Stimulated activated CD4-positive, alpha-beta T cell treated with anti-CD3 and anti-CD28 coated beads, Interleukin-4, amount 100 ng/mL, for 1 hour (primary cell): ENCODE data around the gene RBBP4.
"Not testable (repeated sequence)": the region's sequence is repeated elsewhere in the genome, so short reads cannot be mapped to it uniquely, and the experiment has no call there.

Experiments
- DNase-seq: peaks from one replicate; pipeline ENCODE4 v3.0.0-alpha.2; 2020

The RBBP4 gene

DNA sequence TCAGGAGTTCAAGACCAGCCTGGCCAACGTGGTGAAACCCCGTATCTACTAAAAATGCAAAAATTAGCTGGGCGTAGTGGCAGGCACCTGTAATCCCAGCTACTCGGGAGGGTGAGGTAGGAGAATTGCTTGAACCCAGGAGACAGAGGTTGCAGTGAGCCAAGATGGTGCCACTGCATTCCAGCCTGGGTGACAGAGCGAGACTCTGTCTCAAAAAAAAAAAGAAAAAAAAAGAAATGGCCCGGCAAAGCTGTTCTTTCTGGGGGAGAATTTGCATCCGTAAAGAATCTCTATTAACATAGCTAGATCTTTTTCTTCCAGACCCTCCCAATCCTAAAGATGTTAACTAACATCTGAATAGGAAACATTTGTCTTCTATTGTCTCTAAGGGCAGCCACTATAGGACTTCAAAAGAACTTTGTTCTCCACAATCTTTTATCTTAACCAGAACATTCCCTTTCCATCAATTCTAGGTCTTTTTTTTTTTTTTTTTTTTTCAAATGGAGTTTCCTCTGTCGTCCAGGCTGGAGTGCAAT is 8.6 kb upstream of the RBBP4 start:
- DNase-seq: not testable (repeated sequence)

DNA sequence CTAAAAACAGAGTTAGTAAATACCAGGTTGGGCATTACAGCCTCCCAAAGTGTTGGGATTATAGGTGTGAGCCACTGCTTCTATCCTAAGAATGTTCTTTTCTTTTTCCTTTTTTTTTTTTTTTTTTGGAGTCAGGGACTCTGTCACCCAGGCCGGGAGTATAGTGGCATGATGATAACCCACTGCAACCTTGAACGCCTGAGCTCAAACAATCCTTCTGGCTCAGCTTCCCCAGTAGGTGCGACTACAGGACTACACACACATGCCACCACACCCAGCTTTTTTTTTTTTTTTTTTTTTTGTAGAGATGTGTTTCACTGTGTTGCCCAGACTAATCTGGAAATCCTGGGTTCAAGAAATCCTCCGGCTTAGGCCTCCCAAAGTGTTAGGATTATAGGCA is 6.6 kb upstream of the RBBP4 start:
- no peak for DNase-seq

DNA sequence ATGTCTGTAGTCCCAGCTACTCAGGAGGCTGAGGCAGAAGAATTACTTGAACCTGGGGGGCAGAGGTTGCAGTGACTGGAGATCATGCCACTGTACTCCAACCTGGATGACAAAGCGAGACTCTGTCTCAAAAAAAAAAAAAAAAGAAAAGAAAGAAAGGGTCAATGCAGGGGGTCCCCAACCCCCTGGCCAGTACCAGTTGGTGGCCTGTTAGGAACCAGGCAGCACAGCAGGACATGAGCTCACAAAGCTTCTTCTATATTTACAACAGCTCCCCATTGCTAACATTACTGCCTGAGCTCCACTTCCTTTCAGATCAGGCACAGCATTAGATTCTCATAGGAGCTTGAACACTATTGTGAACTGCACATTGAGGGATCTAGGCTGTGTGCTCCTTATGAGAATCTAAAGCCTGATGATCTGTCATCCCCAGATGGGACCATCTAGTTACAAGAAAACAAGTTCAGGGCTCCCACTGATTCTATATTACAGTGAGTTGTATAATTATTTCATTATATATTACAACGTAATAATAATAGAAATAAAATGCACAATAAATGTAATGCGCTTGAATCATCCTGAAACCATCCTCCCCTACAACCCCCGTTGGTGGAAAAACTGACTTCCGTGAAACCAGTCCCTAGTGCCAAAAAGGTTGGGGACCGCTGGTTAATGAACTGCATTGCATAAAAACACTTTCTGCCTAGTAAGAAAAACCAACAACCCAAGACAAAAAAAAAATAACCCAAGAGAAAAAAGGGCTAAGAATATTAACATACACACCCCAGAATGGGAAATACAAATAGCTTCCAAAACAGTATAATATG is 3.5 kb upstream of the RBBP4 start:
- no peak for DNase-seq

DNA sequence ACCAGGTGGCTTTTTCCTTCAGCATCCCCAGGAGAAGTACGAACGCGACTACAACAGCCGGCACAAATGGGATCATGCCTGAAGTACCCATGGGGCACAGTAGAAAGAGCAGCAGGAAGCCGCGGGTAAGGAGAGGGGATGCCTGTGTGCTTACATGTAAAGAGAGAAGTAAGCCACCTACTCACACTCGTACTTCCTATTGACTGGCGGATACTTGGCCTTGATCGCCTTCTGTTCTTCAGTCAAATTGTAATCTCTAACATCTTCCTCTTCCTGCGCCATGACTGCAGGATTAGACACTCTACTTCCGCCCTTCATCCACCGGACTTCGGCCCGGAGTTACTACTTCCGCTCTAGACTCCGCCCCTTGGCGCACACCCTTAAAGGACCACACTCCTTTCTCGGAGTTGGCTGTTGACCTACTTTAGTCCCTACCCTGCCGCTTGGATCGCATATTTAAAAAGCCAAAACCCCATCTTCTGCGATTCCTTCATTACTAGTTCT is 708 bp upstream of the RBBP4 start, which contains the start of gene ZBTB8OS:
TSS of gene ZBTB8OS (minus strand) at position 303 of the 504 bp plus-strand sequence. CDS start at position 282, 21 bp downstream.
- peak; percentile 81 for DNase-seq

DNA sequence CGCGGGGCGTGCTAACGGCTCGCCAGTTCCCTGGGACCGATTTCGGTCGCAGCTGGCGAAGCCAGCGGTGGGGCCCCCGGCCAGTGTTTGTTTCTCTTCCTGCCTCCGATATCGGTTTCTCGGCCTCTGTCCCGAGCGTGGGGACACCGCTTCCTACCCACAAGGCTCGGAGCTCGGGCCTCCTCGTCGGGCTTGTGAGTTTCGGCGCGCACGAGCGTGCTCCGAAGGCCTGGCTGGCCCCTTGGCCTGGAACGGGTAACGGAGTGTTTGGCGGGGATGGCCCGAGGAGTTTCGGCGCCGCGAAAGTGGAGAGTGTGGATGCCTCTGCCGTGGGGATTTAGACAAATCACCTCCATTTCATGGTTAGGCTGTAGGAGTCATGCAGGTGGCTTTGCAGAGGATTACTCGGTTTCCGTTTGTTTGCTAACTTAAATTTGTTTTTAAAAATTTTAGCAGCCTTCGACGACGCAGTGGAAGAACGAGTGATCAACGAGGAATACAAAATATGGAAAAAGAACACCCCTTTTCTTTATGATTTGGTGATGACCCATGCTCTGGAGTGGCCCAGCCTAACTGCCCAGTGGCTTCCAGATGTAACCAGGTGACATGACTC is 559 bp downstream of the RBBP4 start:
- DNase-seq: no peak

DNA sequence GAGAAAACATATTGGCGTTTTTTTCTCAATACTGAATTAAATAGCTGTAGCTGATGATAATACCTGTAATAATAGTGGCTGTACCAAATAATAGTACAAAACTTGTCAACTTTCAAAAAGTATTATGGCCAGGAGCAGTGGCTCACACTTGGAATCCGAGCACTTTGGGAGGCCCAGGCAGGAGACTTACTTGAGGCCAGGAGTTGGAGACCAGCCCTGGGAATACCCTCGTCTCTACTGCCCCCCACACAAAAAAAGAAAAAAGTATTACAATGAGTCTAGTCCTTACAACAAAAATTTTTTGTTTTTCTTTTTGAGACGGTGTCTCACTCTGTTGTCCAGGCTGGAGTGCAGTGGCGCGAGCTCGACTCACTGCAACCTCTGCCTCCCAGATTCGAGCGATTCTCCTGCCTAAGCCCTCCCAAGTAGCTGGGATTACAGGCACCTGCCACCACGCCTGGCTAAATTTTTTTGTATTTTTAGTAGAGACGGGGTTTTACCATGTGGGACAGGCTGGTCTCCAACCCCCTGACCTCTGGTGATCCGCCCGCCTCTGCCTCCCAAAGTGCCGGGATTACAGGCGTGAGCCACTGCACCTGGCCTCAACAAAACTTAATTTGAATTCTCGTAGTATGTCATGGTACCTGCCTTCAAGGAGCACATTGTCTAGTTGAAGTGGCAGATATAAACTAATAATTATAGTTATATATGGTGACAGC is 1.4 kb downstream of the RBBP4 start:
- DNase-seq: no peak

DNA sequence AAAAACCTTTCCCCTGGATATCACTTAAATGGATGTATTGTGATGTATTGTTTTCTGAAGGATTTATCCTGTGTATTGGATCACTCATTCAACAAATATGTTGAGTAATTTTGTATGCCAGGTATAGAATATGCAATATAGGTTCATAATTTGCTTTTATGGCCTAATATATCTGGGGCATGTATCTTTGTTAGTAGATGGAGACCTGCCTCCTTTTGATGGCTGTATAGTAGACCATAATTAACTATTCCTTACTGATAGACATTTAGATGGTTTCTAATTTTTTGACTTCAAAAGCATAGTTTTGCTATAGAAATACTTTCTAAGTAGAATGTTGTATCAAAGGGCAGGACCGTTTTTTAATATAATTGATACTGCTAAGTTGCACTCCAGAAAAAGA is 8.6 kb downstream of the RBBP4 start:
- no peak for DNase-seq

DNA sequence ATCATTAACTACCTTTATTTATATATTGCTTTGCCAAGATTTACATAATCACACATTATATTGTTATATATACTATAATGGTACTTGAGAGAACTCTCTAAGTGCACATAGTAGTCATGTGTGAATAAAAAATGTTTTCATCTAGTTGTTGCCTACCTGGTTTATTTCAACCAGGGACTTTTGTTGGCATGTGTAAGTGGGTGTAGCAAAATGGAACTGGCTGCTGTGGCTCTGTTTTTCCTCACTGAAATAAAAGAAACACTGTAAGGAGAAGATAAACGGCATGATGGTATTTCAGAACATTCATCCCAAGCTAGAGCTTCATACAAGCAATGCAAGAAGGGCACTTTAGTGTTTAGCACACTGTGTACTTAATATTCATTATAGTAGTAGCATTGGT is 14.9 kb downstream of the RBBP4 start:
- no peak for DNase-seq

DNA sequence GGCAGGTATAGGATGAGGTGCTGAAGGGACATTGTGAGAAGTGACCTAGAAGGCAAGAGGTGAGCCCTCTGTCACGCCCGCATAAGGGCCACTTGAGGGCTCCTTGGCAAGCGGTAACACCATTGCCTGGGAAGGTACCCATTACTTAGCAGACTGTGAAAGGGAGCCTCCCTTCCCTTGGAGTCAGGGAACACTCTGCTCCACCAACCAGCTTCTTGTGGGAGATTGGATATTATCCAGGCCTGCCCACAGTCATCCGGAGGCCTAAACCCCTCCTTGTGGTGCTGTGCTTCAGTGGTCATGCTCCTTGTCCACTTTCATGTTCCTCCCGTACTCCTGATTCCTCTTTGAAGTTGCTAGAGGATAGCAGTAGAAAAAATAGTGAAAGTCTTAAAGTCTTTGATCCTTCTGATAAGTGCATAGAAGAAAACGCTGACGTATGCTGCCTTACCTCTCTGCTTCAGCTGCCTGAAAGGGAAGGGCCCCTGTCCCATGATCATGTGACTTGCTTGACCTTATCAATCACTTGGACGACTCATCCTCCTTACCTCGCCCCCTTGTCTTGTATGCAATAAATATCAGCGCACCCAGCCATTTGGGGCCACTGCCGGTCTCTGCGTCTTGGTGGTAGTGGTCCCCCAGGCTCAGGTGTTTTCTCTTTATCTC is 16.0 kb downstream of the RBBP4 start:
- DNase-seq: no peak

DNA sequence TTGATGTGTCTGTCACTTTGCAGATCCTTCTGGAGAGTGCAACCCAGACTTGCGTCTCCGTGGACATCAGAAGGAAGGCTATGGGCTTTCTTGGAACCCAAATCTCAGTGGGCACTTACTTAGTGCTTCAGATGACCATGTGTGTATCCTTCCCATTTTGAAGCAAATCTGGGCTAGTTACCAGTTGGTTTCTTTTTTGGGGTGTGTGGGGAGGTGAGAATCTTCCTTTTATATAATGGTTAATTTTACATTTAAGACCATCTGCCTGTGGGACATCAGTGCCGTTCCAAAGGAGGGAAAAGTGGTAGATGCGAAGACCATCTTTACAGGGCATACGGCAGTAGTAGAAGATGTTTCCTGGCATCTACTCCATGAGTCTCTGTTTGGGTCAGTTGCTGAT is 17.7 kb downstream of the RBBP4 start:
- DNase-seq: not testable (repeated sequence)

DNA sequence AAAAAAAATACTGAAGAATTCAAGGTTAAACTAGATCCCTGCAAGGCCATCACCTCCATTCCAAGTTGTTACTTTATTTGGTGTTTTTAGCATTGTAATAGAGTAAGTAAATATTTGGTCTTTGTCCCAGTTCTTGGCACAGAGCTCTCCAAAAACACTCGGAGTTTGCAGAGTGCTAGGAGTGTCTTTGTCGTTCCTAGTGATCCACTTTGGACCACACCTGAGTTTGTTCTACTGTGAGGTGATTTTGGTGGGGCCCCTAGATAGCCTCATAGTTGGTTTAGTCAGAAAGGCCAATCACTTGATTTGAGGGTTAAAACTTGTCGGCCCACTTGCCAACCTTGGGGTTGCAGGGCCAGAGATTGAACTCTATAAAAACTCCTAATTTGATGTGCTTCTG is 25.9 kb downstream of the RBBP4 start:
- DNase-seq: no peak

DNA sequence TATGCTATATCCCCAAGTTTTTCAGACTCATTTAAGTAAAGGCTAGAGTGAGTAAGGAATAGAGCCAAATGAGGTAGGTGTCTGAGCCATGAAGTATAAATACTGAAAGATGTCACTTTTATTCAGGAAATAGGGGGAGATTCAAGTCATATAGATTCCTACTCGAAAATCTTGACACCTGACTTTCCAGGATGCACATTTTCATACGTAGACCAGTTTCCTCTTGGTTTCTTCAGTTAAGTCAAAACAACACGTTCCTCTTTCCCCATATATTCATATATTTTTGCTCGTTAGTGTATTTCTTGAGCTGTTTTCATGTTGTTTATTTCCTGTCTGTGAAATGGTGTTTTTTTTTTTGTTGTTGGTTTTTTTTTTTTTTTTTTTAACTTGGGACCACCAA is 29.0 kb downstream of the RBBP4 start:
- DNase-seq: not testable (repeated sequence)

DNA sequence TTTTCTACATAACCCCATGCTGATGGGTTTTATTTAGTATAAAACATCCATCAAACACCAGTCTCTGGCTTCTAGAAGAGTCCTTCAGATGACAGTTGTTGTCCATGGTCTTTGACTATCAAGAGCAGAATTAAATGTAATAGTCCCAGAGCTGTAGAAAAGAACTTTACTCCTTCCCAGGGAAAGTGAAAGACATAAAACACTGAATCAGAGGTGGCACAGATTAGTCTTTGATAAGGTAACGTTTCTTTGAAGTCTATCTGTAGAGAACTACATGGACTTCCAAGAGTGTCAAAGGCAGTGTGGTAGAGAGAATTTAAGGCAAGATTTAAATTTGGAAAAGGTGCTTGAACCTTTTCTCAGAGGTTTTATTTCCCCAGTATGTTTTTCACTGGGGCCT is 29.6 kb downstream of the RBBP4 start:
- no peak for DNase-seq

DNA sequence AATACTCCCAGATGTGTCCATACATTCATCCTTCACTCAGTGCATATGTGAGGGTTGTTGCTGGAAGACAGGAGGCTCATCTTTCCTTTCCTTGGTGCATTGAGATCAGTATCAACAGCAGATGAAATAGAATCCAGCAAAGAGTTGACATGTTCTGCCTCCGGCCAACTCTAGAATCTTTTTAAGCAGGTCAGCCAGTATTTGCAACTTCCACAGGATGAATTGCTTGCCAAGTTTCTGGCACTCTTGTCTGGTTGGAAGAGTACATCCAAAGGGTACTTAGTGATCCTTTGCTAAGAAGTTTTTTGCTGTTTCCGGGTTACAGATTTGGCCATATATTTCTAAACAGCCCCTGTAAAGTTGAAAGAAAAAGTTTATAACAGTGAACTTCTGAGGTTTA is 30.5 kb downstream of the RBBP4 start:
- DNase-seq: no peak

DNA sequence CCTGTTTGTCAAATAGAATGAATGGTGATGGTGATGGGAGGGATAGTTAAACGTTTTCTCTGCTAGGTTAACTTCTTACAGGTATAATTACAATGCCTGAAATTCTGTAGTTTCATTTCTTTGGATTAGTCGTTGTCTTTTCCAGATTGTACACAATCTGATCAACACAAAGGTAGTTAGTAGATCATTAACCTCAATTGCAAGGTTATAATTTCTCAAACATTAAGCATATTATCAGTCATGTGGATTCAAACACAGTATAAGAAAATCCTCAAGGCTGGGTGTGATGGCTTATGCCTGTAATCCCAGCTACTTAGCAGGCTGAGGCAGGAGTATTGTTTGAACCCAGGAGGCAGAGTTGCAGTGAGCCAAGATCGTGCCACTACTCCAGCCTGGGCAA is 31.0 kb downstream of the RBBP4 start:
- DNase-seq: no peak

DNA sequence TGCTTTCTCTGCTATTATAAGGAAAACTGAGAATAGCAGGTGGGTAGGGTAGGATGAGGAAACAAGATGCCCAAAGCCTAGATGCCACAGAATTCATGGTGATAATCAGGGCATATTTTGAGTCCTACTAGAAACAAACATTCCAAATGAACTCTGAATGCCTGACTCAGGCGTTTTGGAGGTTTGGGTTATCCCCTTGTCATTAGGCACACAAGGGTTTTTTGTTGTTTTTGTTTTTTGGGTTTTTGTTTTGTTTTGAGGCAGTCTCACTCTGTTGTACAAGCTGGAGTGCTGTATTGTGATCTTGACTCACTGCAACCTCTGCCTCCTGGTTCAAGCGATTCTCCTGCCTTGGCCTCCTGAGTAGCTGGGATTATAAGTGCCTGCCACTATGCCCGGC is 32.4 kb downstream of the RBBP4 start:
- no peak for DNase-seq

DNA sequence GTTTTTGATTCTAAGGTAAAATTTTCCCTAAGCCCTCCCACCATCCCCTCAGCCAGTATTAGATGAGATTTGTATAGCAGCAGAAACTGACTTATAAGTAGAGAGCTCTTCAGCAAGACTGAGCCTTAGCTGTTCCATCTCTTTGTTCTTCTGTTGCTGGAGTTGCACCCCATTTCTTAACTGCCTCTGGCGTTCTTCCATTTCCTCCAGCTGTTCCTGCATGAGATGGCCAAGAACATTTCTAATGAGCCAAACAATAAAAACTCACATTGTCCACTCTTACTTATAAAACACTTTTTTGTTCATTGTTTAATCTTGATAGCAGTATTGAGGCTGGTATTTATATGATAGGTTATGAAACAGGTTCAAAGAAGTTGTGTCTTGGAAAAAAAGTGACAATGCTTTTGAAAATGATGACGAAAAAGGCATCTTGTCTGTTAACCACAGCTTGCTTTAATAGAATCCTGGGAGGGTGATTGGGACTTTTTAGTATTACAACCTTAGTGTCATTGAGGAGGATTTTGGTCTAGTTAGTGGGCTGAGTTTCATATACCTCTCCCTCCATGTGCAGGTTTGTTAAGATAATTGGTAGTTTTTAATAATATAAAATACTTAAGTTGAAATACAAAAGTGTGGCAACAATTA is 33.3 kb downstream of the RBBP4 start:
- no peak for DNase-seq

DNA sequence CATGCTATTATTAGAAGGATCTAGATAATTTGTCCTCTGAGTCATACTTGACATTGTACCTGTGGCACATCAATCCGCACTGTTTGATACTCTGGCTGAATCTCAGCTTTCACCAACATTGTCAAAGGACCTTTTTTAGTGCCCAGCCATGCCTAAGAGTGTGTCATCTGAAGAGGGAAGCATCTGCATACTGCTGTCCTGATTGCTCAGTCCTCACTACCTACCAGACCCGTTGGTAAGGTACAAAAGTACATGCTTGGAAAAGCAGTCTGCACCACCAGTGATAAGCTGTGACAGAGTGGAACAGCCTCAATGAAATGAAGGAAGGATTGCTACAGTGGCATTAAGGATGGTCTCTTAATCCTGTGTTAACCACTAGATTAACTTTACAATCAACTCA is 34.5 kb downstream of the RBBP4 start:
- DNase-seq: no peak

DNA sequence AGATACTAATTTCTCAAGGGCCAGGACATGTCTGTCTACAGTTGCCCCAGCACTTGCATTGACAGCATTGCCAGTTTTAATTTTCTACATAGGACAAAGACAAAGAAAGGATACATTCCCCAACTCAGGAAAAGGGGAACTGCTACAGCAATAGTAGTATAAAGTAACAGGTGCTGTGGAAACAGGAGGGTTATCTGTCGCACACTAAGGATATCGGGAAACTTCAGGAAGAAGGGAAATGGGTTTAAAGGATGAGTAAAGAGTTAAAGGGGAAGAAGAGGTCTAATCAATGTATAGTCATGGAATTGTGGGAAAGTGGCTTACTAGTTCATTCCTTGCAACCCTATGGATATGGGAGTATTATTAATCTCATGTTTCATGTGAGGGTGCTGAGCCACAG is 35.4 kb downstream of the RBBP4 start:
- no peak for DNase-seq

DNA sequence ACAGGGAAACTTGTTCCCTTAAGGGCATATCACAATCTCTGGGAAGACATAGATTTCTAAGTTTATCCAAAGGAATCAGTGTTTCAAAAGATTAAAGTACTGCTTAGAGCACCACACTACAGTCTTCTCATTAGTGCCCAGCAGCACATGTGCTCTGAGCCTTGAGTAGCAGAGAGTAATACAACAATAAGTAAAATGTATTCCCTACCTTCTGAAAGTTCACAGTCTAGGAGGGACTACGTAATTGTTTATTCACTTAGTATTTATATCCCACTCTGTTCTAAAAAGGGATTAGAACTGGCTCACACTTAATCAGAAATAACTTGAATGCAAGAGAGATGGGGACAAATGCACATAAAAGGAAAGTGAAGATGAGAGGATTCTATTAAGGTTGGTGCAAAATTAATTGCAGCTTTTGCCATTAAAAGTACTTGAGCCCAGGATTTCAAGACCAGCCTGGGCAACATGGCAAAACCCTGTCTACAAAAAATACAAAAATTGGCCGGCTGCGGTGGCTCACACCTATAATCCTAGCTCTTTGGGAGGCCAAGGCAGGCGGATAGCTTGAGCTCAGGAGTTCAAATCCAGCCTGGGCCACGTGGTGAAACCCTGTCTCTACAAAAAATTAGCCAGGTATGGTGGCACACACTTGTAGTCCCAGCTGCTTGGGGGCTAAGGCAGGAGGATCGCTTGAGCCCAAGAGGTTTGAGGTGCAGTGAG is 42.6 kb downstream of the RBBP4 start:
- DNase-seq: no peak

DNA sequence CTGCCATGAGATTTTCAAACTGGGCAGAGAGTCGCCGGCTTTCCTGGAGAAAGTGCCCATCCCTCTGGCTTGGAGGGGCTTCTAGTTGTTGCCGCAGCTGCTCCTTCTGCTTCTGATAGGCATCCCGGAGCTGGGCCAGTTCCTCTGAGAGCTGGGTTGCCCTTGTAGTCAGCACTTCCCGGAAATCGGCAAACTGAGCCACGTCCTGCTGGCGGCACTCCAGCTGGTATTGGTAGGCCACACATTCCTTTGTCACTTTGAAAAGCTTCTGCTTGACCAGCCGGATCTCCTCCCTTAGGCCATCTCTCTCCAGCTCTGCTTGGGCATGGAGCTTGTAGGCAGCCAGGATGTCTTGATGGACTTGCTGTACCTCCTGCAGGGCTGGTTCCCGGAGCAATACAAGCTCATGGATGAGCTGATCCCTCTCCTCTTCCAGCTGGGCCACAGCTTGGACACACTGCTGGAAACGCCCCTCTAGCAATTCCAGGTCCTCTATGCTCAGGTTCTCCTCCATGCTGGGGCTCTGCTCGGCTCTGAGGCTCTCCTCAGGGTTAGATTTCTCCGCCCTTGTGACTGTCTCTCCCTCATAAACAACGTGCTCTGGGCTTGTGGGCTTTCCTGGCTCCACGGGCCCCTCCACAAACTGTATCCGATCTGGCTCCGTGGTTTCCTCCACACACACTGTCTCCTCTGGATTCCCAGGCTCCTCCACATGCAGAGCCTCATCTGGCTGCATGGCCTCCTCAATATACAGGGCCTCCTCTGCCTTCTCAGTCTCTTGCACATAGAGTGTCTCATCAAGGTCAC is 44.3 kb downstream of the RBBP4 start:
- no peak for DNase-seq
